HG03280 (cell line): ENCODE results near the gene KDM4C.
"Not testable (repeated sequence)": the region's sequence is repeated elsewhere in the genome, so short reads cannot be mapped to it uniquely, and the experiment has no call there.

ENCODE experiments used
- ATAC-seq: cut with Tn5 transposase; IDR thresholded peaks from one replicate; pipeline ENCODE4 v1.9.1; 2021; ENCODE audit warnings: mild to moderate bottlenecking, moderate library complexity; ENCODE audit not compliant: unreplicated experiment

Gene KDM4C

GRCh38 chr9:6763244-6763643, 5.5 kb downstream of the KDM4C start:
- no peak for ATAC-seq

- no peak for ATAC-seq
Measured at GRCh38 chr9:6764011-6764410, 6.2 kb downstream of the KDM4C start.

- ATAC-seq = no peak
Measured at GRCh38 chr9:6764523-6764922, 6.8 kb downstream of the KDM4C start.

GRCh38 chr9:6764950-6765349, 7.2 kb downstream of the KDM4C start:
- ATAC-seq = no peak

GRCh38 chr9:6765396-6765795, 7.6 kb downstream of the KDM4C start:
- ATAC-seq = no peak

GRCh38 chr9:6766606-6767005, 8.8 kb downstream of the KDM4C start:
- ATAC-seq = no peak

GRCh38 chr9:6768587-6768986, 10.8 kb downstream of the KDM4C start:
- not testable (repeated sequence) for ATAC-seq

GRCh38 chr9:6771722-6772121, 13.9 kb downstream of the KDM4C start:
- no peak for ATAC-seq

GRCh38 chr9:6777213-6777902, 19.6 kb downstream of the KDM4C start:
- no peak for ATAC-seq

- no peak for ATAC-seq
Measured at GRCh38 chr9:6779417-6780241, 21.9 kb downstream of the KDM4C start.

GRCh38 chr9:6780690-6781089, 22.9 kb downstream of the KDM4C start:
- no peak for ATAC-seq

GRCh38 chr9:6781476-6781875, 23.7 kb downstream of the KDM4C start:
- ATAC-seq = no peak

GRCh38 chr9:6782345-6782744, 24.6 kb downstream of the KDM4C start:
- no peak for ATAC-seq

GRCh38 chr9:6782981-6783380, 25.2 kb downstream of the KDM4C start:
- ATAC-seq = no peak

GRCh38 chr9:6783753-6784152, 26.0 kb downstream of the KDM4C start:
- ATAC-seq = no peak

GRCh38 chr9:6785682-6786081, 27.9 kb downstream of the KDM4C start:
- ATAC-seq = no peak

GRCh38 chr9:6787793-6788161, 30.0 kb downstream of the KDM4C start:
- no peak for ATAC-seq

GRCh38 chr9:6788162-6789016, 30.6 kb downstream of the KDM4C start:
- no peak for ATAC-seq

- ATAC-seq = not testable (repeated sequence)
Measured at GRCh38 chr9:6789017-6789338, 31.2 kb downstream of the KDM4C start.

- ATAC-seq = no peak
Measured at GRCh38 chr9:6790866-6791265, 33.1 kb downstream of the KDM4C start.

- ATAC-seq = no peak
Measured at GRCh38 chr9:6793203-6793602, 35.4 kb downstream of the KDM4C start.

- no peak for ATAC-seq
Measured at GRCh38 chr9:6794936-6795335, 37.2 kb downstream of the KDM4C start.
